Ascending aorta (tissue), 2 donors: ENCODE results near the gene ADCY2. TPM values are rescaled to one million over a fixed set of nuclear protein-coding genes. Genes with fewer than 3 reads are reported as not detected.

Experiments used
- DNase-seq, 2 donors: peaks; one replicate each; pipeline ENCODE4 v3.0.0-alpha.2; 2019; ENCODE audit warnings: low spot score in 2 of 2
- H3K27ac ChIP-seq, 2 donors: fragments of 200-600 bp; sonication (generic); one replicate each; pipeline ENCODE4 v1.5.1; 2016 to 2017; ENCODE audit warnings: mild to moderate bottlenecking in 1 of 2
- H3K27me3 ChIP-seq: fragments of 200-600 bp; sonication (generic); one replicate; pipeline ENCODE4 v1.5.1; 2017
- H3K36me3 ChIP-seq, 2 donors: fragments of 200-600 bp; sonication (generic); one replicate each; pipeline ENCODE4 v1.5.1; 2016
- H3K4me1 ChIP-seq, 2 donors: fragments of 200-600 bp; sonication (generic); one replicate each; pipeline ENCODE4 v1.5.1; 2016 to 2017; ENCODE audit warnings: mild to moderate bottlenecking in 1 of 2
- H3K4me3 ChIP-seq, 2 donors: fragments of 200-600 bp; sonication (generic); one replicate each; pipeline ENCODE4 v1.5.1; 2016 to 2017; ENCODE audit warnings: mild to moderate bottlenecking in 1 of 2
- H3K9me3 ChIP-seq, 2 donors: fragments of 200-600 bp; sonication (generic); one replicate each; pipeline ENCODE4 v1.5.1; 2016
- intact Hi-C: fragments of 100-400 bp; cut with DNase I; formaldehyde crosslinking; loops from one replicate; pipeline ENCODE4 v1.15.1; 2023
- total RNA-seq: library from RNA; depleted of rRNA; stranded (reverse); fragments of >200 nt; gene quantifications from one replicate; pipeline ENCODE4 v1.1.0, GENCODE V29; 2016
- TF ChIP-seq, protein P1 (sequence below), 3 experiments: fragments of 200-600 bp in 2 of 3; fragments of 450-650 bp in 1 of 3; sonication (generic) in 2 of 3; IDR thresholded peaks; one replicate each; pipeline ENCODE4 v1.5.1; 2016 to 2019; ENCODE audit warnings: antibody characterized with exemption in 3 of 3, mild to moderate bottlenecking in 1 of 3, moderate library complexity in 1 of 3

ADCY2 gene
- total RNA-seq, 1 donor from 2014 or later, result 0.11 TPM

- Histone ChIP-seq H3K9me3 (no peaks in the 10 kb centered on the region), H3K27ac (no peak overlapping the region), H3K36me3 (no peaks in the 10 kb centered on the region), H3K27me3 (no peaks in the 10 kb centered on the region), H3K4me1 (no peaks in the 10 kb centered on the region), H3K4me3 (no peak overlapping the region)
- DNase-seq, result no peak
- intact Hi-C loops, result no loop called here
- TF ChIP-seq, protein P1, sequence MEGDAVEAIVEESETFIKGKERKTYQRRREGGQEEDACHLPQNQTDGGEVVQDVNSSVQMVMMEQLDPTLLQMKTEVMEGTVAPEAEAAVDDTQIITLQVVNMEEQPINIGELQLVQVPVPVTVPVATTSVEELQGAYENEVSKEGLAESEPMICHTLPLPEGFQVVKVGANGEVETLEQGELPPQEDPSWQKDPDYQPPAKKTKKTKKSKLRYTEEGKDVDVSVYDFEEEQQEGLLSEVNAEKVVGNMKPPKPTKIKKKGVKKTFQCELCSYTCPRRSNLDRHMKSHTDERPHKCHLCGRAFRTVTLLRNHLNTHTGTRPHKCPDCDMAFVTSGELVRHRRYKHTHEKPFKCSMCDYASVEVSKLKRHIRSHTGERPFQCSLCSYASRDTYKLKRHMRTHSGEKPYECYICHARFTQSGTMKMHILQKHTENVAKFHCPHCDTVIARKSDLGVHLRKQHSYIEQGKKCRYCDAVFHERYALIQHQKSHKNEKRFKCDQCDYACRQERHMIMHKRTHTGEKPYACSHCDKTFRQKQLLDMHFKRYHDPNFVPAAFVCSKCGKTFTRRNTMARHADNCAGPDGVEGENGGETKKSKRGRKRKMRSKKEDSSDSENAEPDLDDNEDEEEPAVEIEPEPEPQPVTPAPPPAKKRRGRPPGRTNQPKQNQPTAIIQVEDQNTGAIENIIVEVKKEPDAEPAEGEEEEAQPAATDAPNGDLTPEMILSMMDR (IDR thresholded peaks at IDR 0.05), result no peak
These were observed 145.0 kb downstream of the ADCY2 start for GRCh38 chr5:7540736-7541485.

DNA sequence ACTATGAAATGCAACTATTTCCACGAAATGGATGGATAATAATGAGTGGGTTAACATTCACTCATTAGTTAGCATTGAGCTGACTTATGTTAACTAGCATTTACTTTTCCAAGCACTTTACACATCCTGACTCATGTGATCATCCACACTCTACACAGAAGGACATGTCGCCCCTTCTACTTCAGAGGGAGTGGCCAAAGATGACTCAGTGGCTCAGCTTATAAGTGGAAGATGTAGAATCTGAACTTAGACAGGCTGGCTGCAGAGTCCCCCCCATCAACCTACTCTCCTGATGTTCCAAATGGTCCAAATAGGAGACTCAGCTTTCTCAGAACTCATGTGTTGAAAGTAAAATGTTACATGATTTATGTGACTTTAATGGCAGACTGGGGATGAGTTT, 146.0 kb downstream of the ADCY2 start:
- H3K27me3 ChIP-seq, result no peaks in the 10 kb centered on the region

DNA sequence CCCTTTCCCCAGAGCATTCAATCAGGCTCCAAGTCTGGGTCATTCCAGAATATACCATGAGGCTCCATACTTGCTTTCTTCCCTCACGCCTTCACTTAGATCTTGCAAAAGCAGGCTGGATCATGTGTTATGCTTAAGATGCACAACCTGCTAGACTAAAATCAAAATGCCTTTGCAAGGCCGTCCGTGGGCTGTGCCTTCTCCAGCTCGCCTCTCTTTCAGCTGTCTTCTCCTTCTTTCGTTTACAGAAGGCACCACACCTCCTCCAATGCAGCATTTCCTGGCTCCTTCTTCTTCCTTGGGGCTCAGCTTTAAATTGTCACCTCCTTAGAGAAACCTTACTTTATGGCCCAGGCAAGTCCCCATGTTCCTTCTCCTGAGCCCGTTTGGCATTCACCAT, 150.6 kb downstream of the ADCY2 start:
- intact Hi-C loops, result no loop called here
- no peaks in the 10 kb centered on the region for H3K36me3 ChIP-seq
- TF ChIP-seq, protein P1 (IDR thresholded peaks at IDR 0.05), result no peak
- DNase-seq, result no peak
- no peak overlapping the region for H3K27ac ChIP-seq
- H3K9me3 ChIP-seq, result no peaks in the 10 kb centered on the region
- H3K4me1 ChIP-seq, result no peaks in the 10 kb centered on the region
- no peak overlapping the region for H3K4me3 ChIP-seq
- H3K27me3 ChIP-seq, result no peaks in the 10 kb centered on the region

More for the DNA sequence above, 146.0 kb downstream of the ADCY2 start:
- TF ChIP-seq, protein P1 (IDR thresholded peaks at IDR 0.05), result no peak
- intact Hi-C loops, result no loop called here
- H3K4me1 ChIP-seq, result no peaks in the 10 kb centered on the region
- H3K9me3 ChIP-seq, result no peaks in the 10 kb centered on the region
- no peak overlapping the region for H3K4me3 ChIP-seq
- no peak for DNase-seq
- H3K36me3 ChIP-seq, result no peaks in the 10 kb centered on the region
- H3K27ac ChIP-seq, result no peak overlapping the region

DNA sequence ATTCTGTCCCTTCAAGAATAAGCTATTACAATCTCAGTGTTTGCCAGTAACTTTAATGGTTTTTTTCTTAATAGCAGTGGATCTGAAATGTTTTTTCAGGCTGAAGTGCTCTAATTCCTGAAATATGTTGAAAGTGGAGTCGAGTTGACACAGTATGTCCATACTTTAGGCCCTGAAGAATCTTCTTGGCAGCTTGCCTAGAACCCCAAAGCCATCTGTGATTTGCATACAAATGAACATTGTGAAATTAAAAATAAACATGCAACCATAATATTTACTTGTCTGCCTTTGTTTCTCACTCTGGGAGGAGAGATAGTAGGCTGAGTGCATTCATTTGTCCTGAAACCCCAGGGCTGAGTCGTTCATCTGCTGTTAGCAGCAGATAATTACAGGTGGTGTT, 152.7 kb downstream of the ADCY2 start:
- Histone ChIP-seq H3K27ac (no peak overlapping the region), H3K9me3 (no peaks in the 10 kb centered on the region), H3K27me3 (no peaks in the 10 kb centered on the region), H3K4me3 (no peak overlapping the region), H3K36me3 (no peaks in the 10 kb centered on the region), H3K4me1 (no peaks in the 10 kb centered on the region)
- no peak for DNase-seq
- TF ChIP-seq, protein P1 (IDR thresholded peaks at IDR 0.05), result no peak
- intact Hi-C loops, result no loop called here

DNA sequence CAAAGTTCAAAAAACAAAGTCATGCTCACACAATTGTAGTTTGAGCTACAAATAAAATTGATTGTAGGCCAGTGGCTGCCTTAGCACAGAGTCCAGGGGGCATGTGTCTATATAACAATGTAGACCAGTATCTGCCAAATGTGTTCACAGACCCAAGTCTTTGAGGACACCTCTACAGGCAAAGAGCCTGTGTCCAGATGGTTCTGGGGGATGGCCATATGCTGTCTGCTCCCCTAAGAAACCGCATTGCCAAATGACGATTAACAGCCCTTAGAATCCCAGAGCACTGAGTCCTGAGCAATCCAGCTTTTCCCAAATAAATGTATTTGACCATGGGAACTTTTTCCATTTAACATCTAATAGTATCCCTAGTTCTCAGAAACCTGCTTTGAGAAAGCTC, 169.6 kb downstream of the ADCY2 start:
- Histone ChIP-seq H3K4me3 (no peak overlapping the region), H3K36me3 (no peaks in the 10 kb centered on the region), H3K9me3 (no peaks in the 10 kb centered on the region), H3K4me1 (no peaks in the 10 kb centered on the region), H3K27ac (no peak overlapping the region), H3K27me3 (no peaks in the 10 kb centered on the region)
- DNase-seq, result no peak
- intact Hi-C loops, result no loop called here
- TF ChIP-seq, protein P1 (IDR thresholded peaks at IDR 0.05), result no peak
